ENCODE results near the gene PDAP1. TPM values are rescaled to one million over a fixed set of nuclear protein-coding genes. Genes with fewer than 3 reads are reported as not detected.

Gene PDAP1, protein sequence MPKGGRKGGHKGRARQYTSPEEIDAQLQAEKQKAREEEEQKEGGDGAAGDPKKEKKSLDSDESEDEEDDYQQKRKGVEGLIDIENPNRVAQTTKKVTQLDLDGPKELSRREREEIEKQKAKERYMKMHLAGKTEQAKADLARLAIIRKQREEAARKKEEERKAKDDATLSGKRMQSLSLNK
- total RNA-seq, result 100 to 1,000 TPM in 1 of 2 donors, 10 to 100 TPM in 1; 98.6 to 103 TPM

DNA sequence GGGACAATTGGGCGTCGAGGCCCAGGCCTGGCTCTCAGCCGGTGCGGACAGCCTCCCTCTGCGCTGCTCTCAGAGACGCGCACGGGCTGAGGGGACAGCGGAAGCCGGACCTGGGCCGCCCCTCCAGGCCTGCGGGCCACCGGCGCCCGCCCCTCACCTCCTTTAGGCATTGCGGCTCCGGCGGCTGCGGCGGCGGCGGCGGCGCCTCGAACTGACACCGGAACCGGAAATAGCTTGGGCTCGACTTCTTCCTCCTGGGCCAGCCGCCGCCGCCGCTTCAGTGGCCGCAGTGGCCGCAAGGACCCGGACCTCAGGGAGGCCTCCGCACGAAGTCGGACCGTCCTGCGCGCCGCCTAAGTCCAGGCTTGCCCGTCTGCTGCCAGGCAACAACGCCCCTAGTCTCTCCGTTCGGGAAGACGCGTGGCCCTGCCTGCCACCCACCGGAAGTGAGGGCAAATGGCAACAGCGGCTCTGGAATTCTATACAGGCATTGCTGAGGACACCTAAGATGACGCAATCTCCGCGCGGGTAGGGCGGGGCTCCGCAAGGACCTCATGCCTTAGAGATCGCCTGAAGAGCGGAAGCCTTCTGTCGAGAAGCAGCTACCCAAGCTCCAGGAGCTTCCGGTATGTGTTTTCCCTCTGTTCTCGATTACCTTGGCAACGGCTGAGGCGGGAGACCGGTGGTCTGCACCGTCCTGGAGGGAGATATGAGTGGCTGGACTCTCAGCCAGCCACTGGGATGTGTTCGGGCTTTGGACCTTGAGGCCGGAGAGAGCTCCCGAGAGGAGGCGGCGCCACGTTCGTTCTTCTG, at the start of gene PDAP1, which contains the start of gene BUD31:
TSS of gene PDAP1 (minus strand) at position 219 of the 813 bp plus-strand sequence. CDS start at position 170, 49 bp downstream.
TSS of gene BUD31 (plus strand) at position 591 of the 813 bp plus-strand sequence. CDS start 2,124 bp downstream, outside the sequence.
- no peaks in the 10 kb centered on the region for H3K27me3 ChIP-seq (replicated peaks; ENCODE audit: insufficient read depth)
- intact Hi-C loops (cut with DNase I), result loop anchor here (5.0 to 10.0 kb wide), 2 partner anchors 36 to 264 kb away; partner anchors contain the start of genes ARPC1B and SMURF1
- peak within 1 kb of the TSS; percentile 93 to 98 for H3K27ac ChIP-seq
- peaks cover 11% of the 10 kb centered on the region for H3K4me1 ChIP-seq (replicated peaks)
- WGBS, result under 1% methylated on average over 72 of the region's 72 CpGs
- H3K36me3 ChIP-seq, result peaks cover 4 to 20% of the 10 kb centered on the region in 2 donors
- peak; percentile 93 for DNase-seq (ENCODE audit: low spot score)
- H3K4me3 ChIP-seq, result peak within 1 kb of the TSS; percentile 85 to 87
- no peaks in the 10 kb centered on the region for H3K9me3 ChIP-seq
- TF ChIP-seq POLR2AphosphoS5 (IDR thresholded peaks at IDR 0.05), result peak; percentile 98
- TF ChIP-seq POLR2A (IDR thresholded peaks at IDR 0.05), result peak; percentile 81
- peak in 2 of 4 experiments; percentile 60 to 61 for TF ChIP-seq CTCF (IDR thresholded peaks at IDR 0.05)

GRCh38 chr7:99457650-99458493, 49.5 kb upstream of the PDAP1 start:
- Histone ChIP-seq H3K4me3 (no peak overlapping the region), H3K27ac (no peak overlapping the region), H3K4me1 (replicated peaks) (peaks cover 9% of the 10 kb centered on the region), H3K36me3 (peaks cover 0 to 28% of the 10 kb centered on the region in 2 donors), H3K9me3 (no peaks in the 10 kb centered on the region), H3K27me3 (replicated peaks; ENCODE audit: insufficient read depth) (no peaks in the 10 kb centered on the region)
- DNase-seq (ENCODE audit: low spot score), result no peak
- no peak for TF ChIP-seq POLR2A (IDR thresholded peaks at IDR 0.05)
- no peak for TF ChIP-seq CTCF (IDR thresholded peaks at IDR 0.05)
- TF ChIP-seq POLR2AphosphoS5 (IDR thresholded peaks at IDR 0.05), result no peak
- WGBS, result 81% methylated on average over 26 of the region's 26 CpGs
- intact Hi-C loops (cut with DNase I), result no loop called here

- 71% methylated on average over 6 of the region's 6 CpGs for WGBS
- no peaks in the 10 kb centered on the region for H3K9me3 ChIP-seq
- H3K27ac ChIP-seq, result no peak overlapping the region
- no peak for TF ChIP-seq POLR2A (IDR thresholded peaks at IDR 0.05)
- TF ChIP-seq CTCF (IDR thresholded peaks at IDR 0.05), result no peak
- no peak for TF ChIP-seq POLR2AphosphoS5 (IDR thresholded peaks at IDR 0.05)
- H3K4me1 ChIP-seq (replicated peaks), result peaks cover 12% of the 10 kb centered on the region
- no peaks in the 10 kb centered on the region for H3K27me3 ChIP-seq (replicated peaks; ENCODE audit: insufficient read depth)
- H3K4me3 ChIP-seq, result no peak overlapping the region
- DNase-seq (ENCODE audit: low spot score), result no peak
- intact Hi-C loops (cut with DNase I), result no loop called here
- peaks cover 0 to 28% of the 10 kb centered on the region in 2 donors for H3K36me3 ChIP-seq
These were observed 48.8 kb upstream of the PDAP1 start for GRCh38 chr7:99457050-99457649.

- Histone ChIP-seq H3K4me3 (no peak overlapping the region), H3K36me3 (peaks cover 0 to 28% of the 10 kb centered on the region in 2 donors), H3K4me1 (replicated peaks) (peaks cover 9% of the 10 kb centered on the region), H3K27me3 (replicated peaks; ENCODE audit: insufficient read depth) (no peaks in the 10 kb centered on the region), H3K27ac (no peak overlapping the region), H3K9me3 (no peaks in the 10 kb centered on the region)
- WGBS, result 64% methylated on average over 13 of the region's 13 CpGs
- TF ChIP-seq POLR2A (IDR thresholded peaks at IDR 0.05) (no peak), POLR2AphosphoS5 (IDR thresholded peaks at IDR 0.05) (no peak), CTCF (IDR thresholded peaks at IDR 0.05) (no peak)
- intact Hi-C loops (cut with DNase I), result no loop called here
- DNase-seq (ENCODE audit: low spot score), result no peak
These were observed 47.9 kb upstream of the PDAP1 start for GRCh38 chr7:99456288-99456687.

Measured in prostate gland (tissue), 2 donors.